IMR-90 (cell line): ENCODE data around the gene PCSK6. TPM values are rescaled to one million over a fixed set of nuclear protein-coding genes. Genes with fewer than 3 reads are reported as not detected.

ENCODE experiments used
- ATAC-seq: fragments of 200-7000 bp; cut with Tn5 transposase; 2 replicates; pipeline ENCODE4 v1.9.1; 2020; ENCODE audit warnings: low read depth, mild to moderate bottlenecking, moderate library complexity
- BruUV-seq: library from RNA; stranded (reverse); fragments of 400-500 nt; replicated peaks from 2 replicates; lab custom pipeline; 2021; lab: Mats Ljungman, UMichigan
- CTCF ChIA-PET: fragments of 300-600 bp; formaldehyde crosslinking; extraction: SDS; loops from one replicate; lab custom pipeline; 2021; ENCODE audit warnings: antibody characterized with exemption; lab: Yijun Ruan, JAX
- POLR2A ChIA-PET: fragments of 300-600 bp; sonication (Branson Sonifier 250); formaldehyde crosslinking; loops from one replicate; lab custom pipeline; 2022; ENCODE audit warnings: antibody characterized with exemption; ENCODE audit not compliant: unreplicated experiment; lab: Charles Lee
- DNase-seq: peaks from one replicate; pipeline ENCODE4 v3.0.0; 2013
- H2AFZ ChIP-seq: replicated peaks from 2 replicates; pipeline ENCODE3; 2013; ENCODE audit warnings: low read length, mild to moderate bottlenecking; ENCODE audit not compliant: poor library complexity
- H2AK5ac ChIP-seq: 2 replicates; pipeline ENCODE4 v1.6.1; 2013; ENCODE audit warnings: low read depth, low read length, inconsistent platforms
- H2AK9ac ChIP-seq: replicated peaks from 2 replicates; pipeline ENCODE3; 2013; ENCODE audit warnings: mild to moderate bottlenecking, low read depth, low read length, moderate library complexity; ENCODE audit not compliant: poor library complexity
- H2BK120ac ChIP-seq: 2 replicates; pipeline ENCODE4 v1.6.1; 2013; ENCODE audit warnings: low read depth, low read length, inconsistent platforms
- H2BK15ac ChIP-seq: 3 replicates; pipeline ENCODE4 v1.6.1; 2013; ENCODE audit warnings: low read depth, low read length, inconsistent platforms
- H2BK20ac ChIP-seq: 2 replicates; pipeline ENCODE4 v1.6.1; 2013; ENCODE audit warnings: low read depth, mild to moderate bottlenecking, inconsistent platforms, low read length, moderate library complexity
- H2BK5ac ChIP-seq: 2 replicates; pipeline ENCODE4 v1.6.1; 2013; ENCODE audit warnings: mild to moderate bottlenecking, low read depth, low read length, inconsistent platforms; ENCODE audit not compliant: poor library complexity, severe bottlenecking
- H3K14ac ChIP-seq: replicated peaks from 2 replicates; pipeline ENCODE4 v1.6.1; 2013; ENCODE audit warnings: low read depth, low read length, inconsistent platforms
- H3K18ac ChIP-seq: 2 replicates; pipeline ENCODE4 v1.6.1; 2013; ENCODE audit warnings: low read depth, low read length, control low read depth
- H3K23ac ChIP-seq: 2 replicates; pipeline ENCODE4 v1.6.1; 2013; ENCODE audit warnings: low read depth, low read length, inconsistent platforms
- H3K27ac ChIP-seq: 2 replicates; pipeline ENCODE4 v1.5.1; 2013; ENCODE audit warnings: mild to moderate bottlenecking, control low read depth, low read length; ENCODE audit not compliant: insufficient read depth
- H3K27me3 ChIP-seq: 2 replicates; pipeline ENCODE4 v1.6.1; 2013; ENCODE audit warnings: low read length; ENCODE audit not compliant: control insufficient read depth, insufficient read depth
- H3K36me3 ChIP-seq: 2 replicates; pipeline ENCODE4 v1.6.1; 2013; ENCODE audit warnings: low read length, mixed read lengths; ENCODE audit not compliant: control insufficient read depth, insufficient read depth
- H3K4ac ChIP-seq: 2 replicates; pipeline ENCODE4 v1.6.1; 2013; ENCODE audit warnings: low read depth, low read length, inconsistent platforms
- H3K4me1 ChIP-seq: 2 replicates; pipeline ENCODE4 v1.6.1; 2013; ENCODE audit warnings: low read length, mixed read lengths; ENCODE audit not compliant: control insufficient read depth, insufficient read depth
- H3K4me2 ChIP-seq: 2 replicates; pipeline ENCODE4 v1.6.1; 2013; ENCODE audit warnings: low read depth, mild to moderate bottlenecking, control low read depth, low read length, moderate library complexity
- H3K4me3 ChIP-seq: 2 replicates; pipeline ENCODE4 v1.5.1; 2013; ENCODE audit warnings: low read depth, mild to moderate bottlenecking, control low read depth, low read length, moderate library complexity; ENCODE audit not compliant: insufficient read depth
- H3K56ac ChIP-seq: 2 replicates; pipeline ENCODE4 v1.6.1; 2013; ENCODE audit warnings: low read length, inconsistent platforms; ENCODE audit not compliant: insufficient read depth; ENCODE audit errors: extremely low read depth
- H3K79me1 ChIP-seq, 2 experiments: 2 replicates each; pipeline ENCODE4 v1.6.1; 2013; ENCODE audit warnings: low read length in 2 of 2, inconsistent platforms in 1 of 2, low read depth in 1 of 2
- H3K9ac ChIP-seq: 2 replicates; pipeline ENCODE4 v1.6.1; 2013; ENCODE audit warnings: low read depth, low read length, control low read depth
- H3K9me1 ChIP-seq: 2 replicates; pipeline ENCODE4 v1.6.1; 2013; ENCODE audit warnings: low read length, inconsistent platforms; ENCODE audit not compliant: insufficient read depth
- H3K9me3 ChIP-seq: 2 replicates; pipeline ENCODE4 v1.6.1; 2013; ENCODE audit warnings: low read length; ENCODE audit not compliant: control insufficient read depth, insufficient read depth
- H4K20me1 ChIP-seq: 2 replicates; pipeline ENCODE4 v1.6.1; 2013; ENCODE audit warnings: low read length, inconsistent platforms; ENCODE audit not compliant: insufficient read depth
- H4K5ac ChIP-seq: 2 replicates; pipeline ENCODE4 v1.6.1; 2013; ENCODE audit warnings: mild to moderate bottlenecking, low read depth, low read length, control low read depth
- H4K8ac ChIP-seq, 2 experiments: 2 replicates each; pipeline ENCODE4 v1.6.1; 2013; ENCODE audit warnings: low read depth in 2 of 2, low read length in 2 of 2, control low read depth in 1 of 2, inconsistent platforms in 1 of 2
- H4K91ac ChIP-seq: 2 replicates; pipeline ENCODE4 v1.6.1; 2013; ENCODE audit warnings: low read depth, low read length, inconsistent platforms; ENCODE audit not compliant: insufficient read depth
- BHLHE40 ChIP-seq: fragments of 150-350 bp; IDR thresholded peaks from 2 replicates; pipeline ENCODE4 v1.6.1; 2016; ENCODE audit warnings: mild to moderate bottlenecking, low read depth, low read length
- CEBPB ChIP-seq: IDR thresholded peaks from 2 replicates; pipeline ENCODE4 v1.6.1; 2012; ENCODE audit warnings: low read depth, low read length, improper control_type of control experiment
- CHD1 ChIP-seq: IDR thresholded peaks from 2 replicates; pipeline ENCODE4 v1.6.1; 2012; ENCODE audit warnings: low read depth, low read length, improper control_type of control experiment
- FOS ChIP-seq: fragments of 150-350 bp; IDR thresholded peaks from 2 replicates; pipeline ENCODE4 v1.6.1; 2016; ENCODE audit warnings: low read depth, low read length
- MAFK ChIP-seq: IDR thresholded peaks from 2 replicates; pipeline ENCODE4 v1.6.1; 2012; ENCODE audit warnings: low read depth, low read length, improper control_type of control experiment
- MAZ ChIP-seq: IDR thresholded peaks from 2 replicates; pipeline ENCODE4 v1.6.1; 2012; ENCODE audit warnings: low read depth, mild to moderate bottlenecking, low read length, improper control_type of control experiment, moderate library complexity, borderline replicate concordance
- MXI1 ChIP-seq: IDR thresholded peaks from 2 replicates; pipeline ENCODE4 v1.6.1; 2012; ENCODE audit warnings: low read depth, mild to moderate bottlenecking, low read length, moderate library complexity, borderline replicate concordance
- NFE2L2 ChIP-seq: fragments of 150-350 bp; IDR thresholded peaks from 2 replicates; pipeline ENCODE4 v1.6.1; 2016; ENCODE audit warnings: low read depth, mild to moderate bottlenecking, low read length
- POLR2A ChIP-seq: IDR thresholded peaks from 2 replicates; pipeline ENCODE4 v1.6.1; 2012; ENCODE audit warnings: mild to moderate bottlenecking, low read depth, low read length
- RAD21 ChIP-seq: IDR thresholded peaks from 2 replicates; pipeline ENCODE4 v1.6.1; 2012; ENCODE audit warnings: low read length, improper control_type of control experiment
- RCOR1 ChIP-seq: IDR thresholded peaks from 2 replicates; pipeline ENCODE4 v1.6.1; 2012; ENCODE audit warnings: mild to moderate bottlenecking, low read length, improper control_type of control experiment; ENCODE audit not compliant: insufficient replicate concordance
- RFX5 ChIP-seq: IDR thresholded peaks from 2 replicates; pipeline ENCODE4 v1.8.0; 2012; ENCODE audit warnings: low read depth, mild to moderate bottlenecking, low read length, moderate library complexity
- USF2 ChIP-seq: fragments of 150-350 bp; IDR thresholded peaks from 2 replicates; pipeline ENCODE4 v1.6.1; 2017; ENCODE audit warnings: mild to moderate bottlenecking, antibody characterized with exemption, low read length, low read depth
- WGBS, 2 experiments: methylation state at CpG; one replicate each; pipeline versions ENCODE4 v1.1.5 to v1.1.7; 2013; ENCODE audit warnings: missing lambda C conversion rate in 2 of 2; ENCODE audit not compliant: insufficient read length in 1 of 2; ENCODE audit errors: extremely low coverage in 2 of 2; 5-methylcytosine and 5-hydroxymethylcytosine counted together
- dilution Hi-C: fragments of 300-500 bp; cut with HindIII; formaldehyde crosslinking; loops from one replicate; pipeline ENCODE4 v1.14.3; 2018; ENCODE audit warnings: low sequenced_read_pairs; ENCODE audit not compliant: unreplicated experiment
- in situ Hi-C: fragments of 300-500 bp; cut with MboI; formaldehyde crosslinking; loops from 3 replicates; pipeline ENCODE4 v1.14.3; 2019; ENCODE audit warnings: low sequenced_read_pairs, inconsistent platforms, mixed read lengths
- intact Hi-C: fragments of 100-400 bp; cut with micrococcal nuclease; formaldehyde crosslinking; loops from 2 replicates; pipeline ENCODE4 v1.10.0; 2022
- polyA plus RNA-seq, 3 experiments: library from polyadenylated mRNA; depleted of rRNA; stranded (reverse); fragments of >200 nt; gene quantifications; 2 replicates each; pipeline ENCODE4 v1.2.3, GENCODE V29; 2012; ENCODE audit warnings: low replicate concordance in 1 of 3
- total RNA-seq: library from RNA; depleted of rRNA; stranded (reverse); fragments of >200 nt; gene quantifications from 2 replicates; pipeline ENCODE4 v1.2.3, GENCODE V29; 2012
- TF ChIP-seq, protein P1 (sequence below): conservative IDR thresholded peaks from 2 replicates; pipeline ENCODE4 v1.5.1; 2012; ENCODE audit warnings: mild to moderate bottlenecking, low read depth, low read length, improper control_type of control experiment
- TF ChIP-seq, protein P2 (sequence below): fragments of 150-350 bp; IDR thresholded peaks from 2 replicates; pipeline ENCODE4 v1.6.1; 2016; ENCODE audit warnings: low read depth, mild to moderate bottlenecking, low read length, moderate library complexity, borderline replicate concordance

The PCSK6 gene
- total and polyA plus RNA-seq, 2 of the 4 experiments (the other 2 are of a cell fraction) = not detected

DNA sequence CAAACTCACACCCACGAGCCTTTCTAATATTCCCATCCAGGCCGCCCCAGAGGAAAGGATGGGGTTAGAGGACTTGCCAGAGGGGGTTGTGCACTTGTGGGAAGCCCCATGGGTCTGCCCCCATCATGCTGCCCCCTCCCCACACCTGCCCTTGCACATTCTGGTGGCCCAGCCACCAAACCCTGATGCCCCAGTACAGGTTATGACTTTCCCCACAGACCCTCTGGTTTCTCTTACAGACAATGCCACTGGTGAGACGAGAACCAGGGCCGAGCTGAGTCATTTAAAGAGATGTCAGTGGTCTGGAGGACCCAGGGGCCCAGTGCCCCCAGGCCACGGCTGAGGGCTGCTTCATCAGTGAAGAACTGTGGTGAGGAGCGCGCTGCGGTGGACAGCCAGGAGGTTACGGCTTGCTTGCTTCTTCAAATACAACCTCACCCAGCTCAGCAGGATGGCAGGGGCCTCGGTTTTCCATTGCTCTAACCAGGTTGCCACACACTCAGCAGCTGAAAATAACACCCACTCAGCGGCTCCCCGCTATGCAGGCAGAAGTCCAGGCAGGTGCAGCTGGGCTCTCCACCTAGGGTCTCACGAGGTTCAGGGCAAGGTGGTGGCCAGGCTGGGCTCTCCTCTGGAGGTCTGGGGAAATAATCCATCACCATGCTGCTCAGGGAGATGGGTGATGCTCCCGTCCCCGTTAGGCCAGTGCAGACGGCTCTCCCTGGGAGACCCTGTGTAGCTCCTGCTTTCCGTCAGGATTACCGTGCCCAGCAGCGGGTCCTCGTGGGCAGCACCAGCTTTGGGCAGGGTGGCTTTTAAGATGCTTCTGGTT is 180.7 kb downstream of the PCSK6 start:
- no peaks in the 10 kb centered on the region for H3K36me3 ChIP-seq
- ATAC-seq (no peak), DNase-seq (no peak)
- H3K4ac ChIP-seq = no peak overlapping the region
- H3K27me3 ChIP-seq = peaks cover 24% of the 10 kb centered on the region
- H2AK5ac ChIP-seq = no peak overlapping the region
- H2AFZ ChIP-seq = peak overlapping the region; percentile 14
- H3K9ac ChIP-seq = no peak overlapping the region
- no peak overlapping the region for H3K27ac ChIP-seq
- in situ Hi-C loops (no loop called here), dilution Hi-C loops (no loop called here), intact Hi-C loops (no loop called here)
- no peak overlapping the region for H4K91ac ChIP-seq
- WGBS, 2 experiments = 34% methylated on average over 5 of the region's 20 CpGs; no CpG with 5 or more reads in 1 of the 2 experiments
- ChIA-PET CTCF (no interaction called here), POLR2A (no interaction called here)
- no peak overlapping the region for H3K14ac ChIP-seq
- H3K4me1 ChIP-seq = no peaks in the 10 kb centered on the region
- no peaks in the 10 kb centered on the region for H3K79me1 ChIP-seq
- H4K5ac ChIP-seq = no peak overlapping the region
- H2AK9ac ChIP-seq = no peak overlapping the region
- H3K4me3 ChIP-seq = no peak overlapping the region
- no peak overlapping the region for H4K8ac ChIP-seq
- no peak overlapping the region for H2BK5ac ChIP-seq
- no peak overlapping the region for H2BK15ac ChIP-seq
- no peak overlapping the region for H3K56ac ChIP-seq
- H2BK20ac ChIP-seq = no peak overlapping the region
- H3K4me2 ChIP-seq = no peak overlapping the region
- no peak overlapping the region for H3K23ac ChIP-seq
- no peaks in the 10 kb centered on the region for H3K9me1 ChIP-seq
- H2BK120ac ChIP-seq = no peak overlapping the region
- no TSS peak for BruUV-seq
- no peak overlapping the region for H3K18ac ChIP-seq
- H3K9me3 ChIP-seq = no peaks in the 10 kb centered on the region
- no peaks in the 10 kb centered on the region for H4K20me1 ChIP-seq
- TF ChIP-seq RFX5 (no peak), POLR2A (no peak), MAZ (no peak), CHD1 (no peak), MXI1 (no peak), BHLHE40 (no peak), RAD21 (no peak), USF2 (no peak), CEBPB (no peak), FOS (no peak), NFE2L2 (no peak), RCOR1 (no peak), MAFK (no peak)
- TF ChIP-seq, protein P1, sequence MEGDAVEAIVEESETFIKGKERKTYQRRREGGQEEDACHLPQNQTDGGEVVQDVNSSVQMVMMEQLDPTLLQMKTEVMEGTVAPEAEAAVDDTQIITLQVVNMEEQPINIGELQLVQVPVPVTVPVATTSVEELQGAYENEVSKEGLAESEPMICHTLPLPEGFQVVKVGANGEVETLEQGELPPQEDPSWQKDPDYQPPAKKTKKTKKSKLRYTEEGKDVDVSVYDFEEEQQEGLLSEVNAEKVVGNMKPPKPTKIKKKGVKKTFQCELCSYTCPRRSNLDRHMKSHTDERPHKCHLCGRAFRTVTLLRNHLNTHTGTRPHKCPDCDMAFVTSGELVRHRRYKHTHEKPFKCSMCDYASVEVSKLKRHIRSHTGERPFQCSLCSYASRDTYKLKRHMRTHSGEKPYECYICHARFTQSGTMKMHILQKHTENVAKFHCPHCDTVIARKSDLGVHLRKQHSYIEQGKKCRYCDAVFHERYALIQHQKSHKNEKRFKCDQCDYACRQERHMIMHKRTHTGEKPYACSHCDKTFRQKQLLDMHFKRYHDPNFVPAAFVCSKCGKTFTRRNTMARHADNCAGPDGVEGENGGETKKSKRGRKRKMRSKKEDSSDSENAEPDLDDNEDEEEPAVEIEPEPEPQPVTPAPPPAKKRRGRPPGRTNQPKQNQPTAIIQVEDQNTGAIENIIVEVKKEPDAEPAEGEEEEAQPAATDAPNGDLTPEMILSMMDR = no peak
- TF ChIP-seq, protein P2, sequence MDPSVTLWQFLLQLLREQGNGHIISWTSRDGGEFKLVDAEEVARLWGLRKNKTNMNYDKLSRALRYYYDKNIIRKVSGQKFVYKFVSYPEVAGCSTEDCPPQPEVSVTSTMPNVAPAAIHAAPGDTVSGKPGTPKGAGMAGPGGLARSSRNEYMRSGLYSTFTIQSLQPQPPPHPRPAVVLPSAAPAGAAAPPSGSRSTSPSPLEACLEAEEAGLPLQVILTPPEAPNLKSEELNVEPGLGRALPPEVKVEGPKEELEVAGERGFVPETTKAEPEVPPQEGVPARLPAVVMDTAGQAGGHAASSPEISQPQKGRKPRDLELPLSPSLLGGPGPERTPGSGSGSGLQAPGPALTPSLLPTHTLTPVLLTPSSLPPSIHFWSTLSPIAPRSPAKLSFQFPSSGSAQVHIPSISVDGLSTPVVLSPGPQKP = no peak
